H1 (cell line): ENCODE results near the gene AMBP. TPM values are rescaled to one million over a fixed set of nuclear protein-coding genes. Genes with fewer than 3 reads are reported as not detected.
A peak's percentile ranks its signal among the peaks of the same experiment; 100 is the strongest.

Experiments used
- HDAC2 ChIP-seq, 2 experiments: fragments of 300-600 bp in 1 of 2; sonication (generic) in 1 of 2; IDR thresholded peaks; 2 replicates each; pipeline ENCODE4 v1.6.1; 2011 to 2012; ENCODE audit warnings: low read depth in 2 of 2, low read length in 2 of 2, mild to moderate bottlenecking in 2 of 2, moderate library complexity in 2 of 2, borderline replicate concordance in 1 of 2, inconsistent platforms in 1 of 2
- KDM1A ChIP-seq: fragments of 200-600, 300-600 bp; sonication (generic); IDR thresholded peaks from 2 replicates; pipeline ENCODE4 v1.7.1; 2016; ENCODE audit warnings: mild to moderate bottlenecking, low read length, borderline replicate concordance
- polyA plus RNA-seq, 7 experiments: library from polyadenylated mRNA; depleted of rRNA in 3 of 7; stranded (reverse) in 5 of 7; unstranded in 2 of 7; fragments of >200 nt in 5 of 7; fragments of 200-250 nt in 2 of 7; gene quantifications; 1 replicate in 5 of 7; 2 replicates in 1 of 7; 4 replicates in 1 of 7; pipeline versions ENCODE4 v1.2.1 to v1.2.3, GENCODE V29; 2011 to 2013; ENCODE audit warnings: missing spikeins in 2 of 7, mixed read lengths in 2 of 7
- total RNA-seq: library from RNA; stranded (reverse); fragmentation: NEBNext Ultra II Directional; extraction: Animal tissue kit (Norgen Biotek cat#: 25700); gene quantifications from 2 replicates; pipeline ENCODE4 v1.2.1, GENCODE V29; 2021
- TF ChIP-seq, protein P1 (sequence below): fragments of 300-600 bp; sonication (generic); IDR thresholded peaks from 2 replicates; pipeline ENCODE4 v1.7.1; 2012; ENCODE audit warnings: low read length, moderate library complexity, mild to moderate bottlenecking, inconsistent platforms; ENCODE audit not compliant: insufficient replicate concordance

Gene AMBP
- total and polyA plus RNA-seq, 2 of the 8 experiments (the other 6 are each of a cell fraction or from before 2014, with no cell fraction given), result 3.0 to 4.0 TPM

DNA sequence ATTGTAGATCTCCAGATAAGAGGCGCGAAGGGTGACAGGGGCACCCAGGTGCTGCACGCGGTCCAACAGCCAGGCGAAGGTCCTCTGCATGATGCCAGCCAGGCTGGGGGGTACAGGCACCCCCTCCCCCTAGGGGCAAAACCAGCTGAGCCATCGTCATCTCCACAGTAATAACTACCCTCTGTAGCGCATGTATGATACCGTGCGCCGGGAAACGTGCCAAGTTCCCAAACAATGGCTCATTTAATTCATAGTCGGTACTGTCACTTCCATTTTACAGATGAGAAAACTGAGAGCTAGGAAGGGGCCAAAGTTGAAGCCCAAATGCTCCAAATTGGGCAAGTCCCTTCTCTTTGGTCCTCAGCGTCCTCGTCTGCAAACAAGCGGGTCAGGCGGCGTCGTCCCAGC lies 19.5 kb upstream of the AMBP start (continued):
- TF ChIP-seq, protein P1, sequence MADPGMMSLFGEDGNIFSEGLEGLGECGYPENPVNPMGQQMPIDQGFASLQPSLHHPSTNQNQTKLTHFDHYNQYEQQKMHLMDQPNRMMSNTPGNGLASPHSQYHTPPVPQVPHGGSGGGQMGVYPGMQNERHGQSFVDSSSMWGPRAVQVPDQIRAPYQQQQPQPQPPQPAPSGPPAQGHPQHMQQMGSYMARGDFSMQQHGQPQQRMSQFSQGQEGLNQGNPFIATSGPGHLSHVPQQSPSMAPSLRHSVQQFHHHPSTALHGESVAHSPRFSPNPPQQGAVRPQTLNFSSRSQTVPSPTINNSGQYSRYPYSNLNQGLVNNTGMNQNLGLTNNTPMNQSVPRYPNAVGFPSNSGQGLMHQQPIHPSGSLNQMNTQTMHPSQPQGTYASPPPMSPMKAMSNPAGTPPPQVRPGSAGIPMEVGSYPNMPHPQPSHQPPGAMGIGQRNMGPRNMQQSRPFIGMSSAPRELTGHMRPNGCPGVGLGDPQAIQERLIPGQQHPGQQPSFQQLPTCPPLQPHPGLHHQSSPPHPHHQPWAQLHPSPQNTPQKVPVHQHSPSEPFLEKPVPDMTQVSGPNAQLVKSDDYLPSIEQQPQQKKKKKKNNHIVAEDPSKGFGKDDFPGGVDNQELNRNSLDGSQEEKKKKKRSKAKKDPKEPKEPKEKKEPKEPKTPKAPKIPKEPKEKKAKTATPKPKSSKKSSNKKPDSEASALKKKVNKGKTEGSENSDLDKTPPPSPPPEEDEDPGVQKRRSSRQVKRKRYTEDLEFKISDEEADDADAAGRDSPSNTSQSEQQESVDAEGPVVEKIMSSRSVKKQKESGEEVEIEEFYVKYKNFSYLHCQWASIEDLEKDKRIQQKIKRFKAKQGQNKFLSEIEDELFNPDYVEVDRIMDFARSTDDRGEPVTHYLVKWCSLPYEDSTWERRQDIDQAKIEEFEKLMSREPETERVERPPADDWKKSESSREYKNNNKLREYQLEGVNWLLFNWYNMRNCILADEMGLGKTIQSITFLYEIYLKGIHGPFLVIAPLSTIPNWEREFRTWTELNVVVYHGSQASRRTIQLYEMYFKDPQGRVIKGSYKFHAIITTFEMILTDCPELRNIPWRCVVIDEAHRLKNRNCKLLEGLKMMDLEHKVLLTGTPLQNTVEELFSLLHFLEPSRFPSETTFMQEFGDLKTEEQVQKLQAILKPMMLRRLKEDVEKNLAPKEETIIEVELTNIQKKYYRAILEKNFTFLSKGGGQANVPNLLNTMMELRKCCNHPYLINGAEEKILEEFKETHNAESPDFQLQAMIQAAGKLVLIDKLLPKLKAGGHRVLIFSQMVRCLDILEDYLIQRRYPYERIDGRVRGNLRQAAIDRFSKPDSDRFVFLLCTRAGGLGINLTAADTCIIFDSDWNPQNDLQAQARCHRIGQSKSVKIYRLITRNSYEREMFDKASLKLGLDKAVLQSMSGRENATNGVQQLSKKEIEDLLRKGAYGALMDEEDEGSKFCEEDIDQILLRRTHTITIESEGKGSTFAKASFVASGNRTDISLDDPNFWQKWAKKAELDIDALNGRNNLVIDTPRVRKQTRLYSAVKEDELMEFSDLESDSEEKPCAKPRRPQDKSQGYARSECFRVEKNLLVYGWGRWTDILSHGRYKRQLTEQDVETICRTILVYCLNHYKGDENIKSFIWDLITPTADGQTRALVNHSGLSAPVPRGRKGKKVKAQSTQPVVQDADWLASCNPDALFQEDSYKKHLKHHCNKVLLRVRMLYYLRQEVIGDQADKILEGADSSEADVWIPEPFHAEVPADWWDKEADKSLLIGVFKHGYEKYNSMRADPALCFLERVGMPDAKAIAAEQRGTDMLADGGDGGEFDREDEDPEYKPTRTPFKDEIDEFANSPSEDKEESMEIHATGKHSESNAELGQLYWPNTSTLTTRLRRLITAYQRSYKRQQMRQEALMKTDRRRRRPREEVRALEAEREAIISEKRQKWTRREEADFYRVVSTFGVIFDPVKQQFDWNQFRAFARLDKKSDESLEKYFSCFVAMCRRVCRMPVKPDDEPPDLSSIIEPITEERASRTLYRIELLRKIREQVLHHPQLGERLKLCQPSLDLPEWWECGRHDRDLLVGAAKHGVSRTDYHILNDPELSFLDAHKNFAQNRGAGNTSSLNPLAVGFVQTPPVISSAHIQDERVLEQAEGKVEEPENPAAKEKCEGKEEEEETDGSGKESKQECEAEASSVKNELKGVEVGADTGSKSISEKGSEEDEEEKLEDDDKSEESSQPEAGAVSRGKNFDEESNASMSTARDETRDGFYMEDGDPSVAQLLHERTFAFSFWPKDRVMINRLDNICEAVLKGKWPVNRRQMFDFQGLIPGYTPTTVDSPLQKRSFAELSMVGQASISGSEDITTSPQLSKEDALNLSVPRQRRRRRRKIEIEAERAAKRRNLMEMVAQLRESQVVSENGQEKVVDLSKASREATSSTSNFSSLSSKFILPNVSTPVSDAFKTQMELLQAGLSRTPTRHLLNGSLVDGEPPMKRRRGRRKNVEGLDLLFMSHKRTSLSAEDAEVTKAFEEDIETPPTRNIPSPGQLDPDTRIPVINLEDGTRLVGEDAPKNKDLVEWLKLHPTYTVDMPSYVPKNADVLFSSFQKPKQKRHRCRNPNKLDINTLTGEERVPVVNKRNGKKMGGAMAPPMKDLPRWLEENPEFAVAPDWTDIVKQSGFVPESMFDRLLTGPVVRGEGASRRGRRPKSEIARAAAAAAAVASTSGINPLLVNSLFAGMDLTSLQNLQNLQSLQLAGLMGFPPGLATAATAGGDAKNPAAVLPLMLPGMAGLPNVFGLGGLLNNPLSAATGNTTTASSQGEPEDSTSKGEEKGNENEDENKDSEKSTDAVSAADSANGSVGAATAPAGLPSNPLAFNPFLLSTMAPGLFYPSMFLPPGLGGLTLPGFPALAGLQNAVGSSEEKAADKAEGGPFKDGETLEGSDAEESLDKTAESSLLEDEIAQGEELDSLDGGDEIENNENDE, result no peak
- TF ChIP-seq HDAC2 (IDR thresholded peaks at IDR 0.05; ENCODE audit: borderline replicate concordance in 1 of 2, low read depth in 2 of 2, low read length in 2 of 2) (peak in 1 of 2 experiments; percentile 74; a peak in 1 of 4 replicates), KDM1A (peak; percentile 93)
